CD4-positive, alpha-beta T cell treated with Interleukin-6 at 100 ng/mL for 8 hours (primary cell): ENCODE results near the gene EHD3.

Experiments
- DNase-seq: peaks from one replicate; pipeline ENCODE4 v3.0.0-alpha.2; 2020; ENCODE audit warnings: mixed read lengths, low spot score

EHD3 gene

GRCh38 chr2:31213601-31214443 is 20.1 kb upstream of the EHD3 start:
- no peak for DNase-seq

- DNase-seq, result no peak
These were observed 19.5 kb upstream of the EHD3 start for GRCh38 chr2:31214444-31214915.

DNA sequence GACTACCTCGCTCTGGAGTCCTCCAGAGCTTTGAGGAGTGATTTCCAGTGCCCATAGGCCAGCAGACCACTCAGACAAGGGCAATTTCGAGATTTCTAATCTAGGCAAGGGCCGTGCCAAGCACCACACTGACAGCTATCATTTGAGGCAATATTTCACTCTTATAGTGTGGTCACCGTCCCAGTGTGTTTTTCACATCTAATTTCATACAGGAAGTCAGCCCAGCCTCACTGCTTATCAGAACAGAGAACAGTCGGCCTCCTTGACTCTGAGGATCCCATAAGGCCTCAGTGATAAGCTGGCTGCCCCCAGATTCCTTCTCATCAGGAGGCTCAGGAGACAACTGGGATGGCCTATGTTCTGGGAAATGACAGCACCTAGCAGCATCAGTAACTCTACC is 17.2 kb upstream of the EHD3 start:
- DNase-seq, result no peak

- no peak for DNase-seq
These were observed 16.3 kb upstream of the EHD3 start, which contains the start of gene CAPN14 for GRCh38 chr2:31217465-31218200. TSS of gene CAPN14 (minus strand) at chr2:31217515. CDS start at chr2:31205447, 12,068 bp downstream.

- DNase-seq, result no peak
These were observed 14.6 kb upstream of the EHD3 start for GRCh38 chr2:31219131-31219969.

GRCh38 chr2:31221544-31221943 is 12.4 kb upstream of the EHD3 start:
- DNase-seq, result no peak

DNA sequence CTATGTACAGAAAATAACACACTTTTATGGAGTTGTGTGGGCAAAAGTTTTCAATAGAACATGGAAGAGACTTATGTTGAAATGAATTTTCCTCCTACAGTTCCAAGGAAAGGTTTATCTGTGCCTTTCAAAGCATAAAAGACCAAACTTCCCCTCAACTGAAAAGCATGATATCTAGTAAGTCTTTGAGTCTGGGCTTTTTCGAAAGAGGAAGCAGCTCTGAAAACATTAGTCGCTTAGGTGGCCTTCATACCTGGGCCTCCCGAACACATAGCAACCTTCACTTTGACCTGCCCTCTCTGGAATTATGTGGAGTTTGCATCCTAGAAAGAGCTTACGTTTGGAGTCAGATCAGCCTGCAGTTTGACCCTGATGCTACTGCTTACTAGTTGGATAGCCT is 11.9 kb upstream of the EHD3 start:
- no peak for DNase-seq

- no peak for DNase-seq
These were observed 10.9 kb upstream of the EHD3 start for GRCh38 chr2:31223026-31223425.

GRCh38 chr2:31223749-31224148 is 10.2 kb upstream of the EHD3 start:
- DNase-seq, result no peak

DNA sequence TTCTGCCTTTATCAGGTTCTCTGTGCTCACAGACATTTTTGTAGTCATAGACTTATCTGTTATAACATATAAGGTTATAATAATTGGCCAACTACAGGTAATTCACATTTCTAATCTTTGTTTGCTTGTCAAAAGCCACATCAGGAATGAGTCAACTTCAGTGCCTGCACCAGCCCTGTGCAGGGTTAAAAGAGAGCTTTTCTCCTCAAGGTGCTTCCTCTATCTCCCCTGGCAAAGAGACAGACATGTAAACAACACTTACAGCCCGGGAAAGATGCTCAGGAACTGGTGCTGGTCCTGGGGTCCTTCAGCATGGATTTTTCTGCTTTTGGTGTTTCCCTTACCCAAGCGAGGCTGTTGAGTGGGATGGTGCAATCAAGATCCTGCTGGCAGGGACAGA is 7.7 kb upstream of the EHD3 start:
- DNase-seq, result no peak

GRCh38 chr2:31227110-31227509 is 6.8 kb upstream of the EHD3 start:
- DNase-seq, result no peak

DNA sequence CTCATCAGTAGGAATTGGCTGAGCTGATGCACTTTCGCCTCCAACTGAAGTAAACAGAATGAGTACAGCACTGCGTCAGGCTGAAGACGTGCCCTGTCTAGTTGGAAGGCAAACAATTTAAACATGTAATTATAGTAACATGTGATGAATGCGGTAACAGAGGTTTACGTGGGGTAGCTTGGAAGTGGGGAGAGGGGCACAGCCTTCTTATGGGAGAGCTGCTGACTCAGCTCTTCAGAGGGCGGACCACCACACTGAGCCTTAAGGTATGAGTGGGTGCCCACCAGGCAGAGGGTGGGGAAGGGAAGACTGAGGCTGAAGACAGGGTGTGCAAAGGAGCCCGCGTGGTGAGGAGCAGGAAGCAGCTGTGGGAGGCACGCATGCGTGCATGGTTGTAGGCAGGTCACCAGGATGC is 6.2 kb upstream of the EHD3 start:
- no peak for DNase-seq

DNA sequence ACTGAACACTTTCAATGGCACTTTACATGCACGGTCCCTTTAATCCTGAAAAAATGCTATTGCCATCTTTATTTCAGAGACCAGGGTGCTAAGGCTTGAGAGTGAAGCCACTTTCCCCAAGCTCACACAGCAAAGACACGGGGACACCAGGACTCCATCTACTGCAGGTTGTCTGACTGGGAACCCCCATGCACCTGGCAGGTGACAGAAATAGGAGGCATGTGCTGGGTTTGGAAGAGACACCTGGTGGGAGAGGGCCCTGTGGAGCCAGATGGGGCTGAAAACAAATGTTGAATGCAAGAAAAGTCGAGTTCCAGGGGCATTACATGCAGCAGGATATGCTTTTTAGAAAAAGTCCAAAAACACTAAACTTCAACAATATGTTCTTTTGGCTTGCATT is 5.2 kb upstream of the EHD3 start:
- no peak for DNase-seq

- DNase-seq, result no peak
These were observed 3.2 kb upstream of the EHD3 start for GRCh38 chr2:31230751-31231150.

GRCh38 chr2:31231571-31232302 is 2.2 kb upstream of the EHD3 start:
- no peak for DNase-seq

GRCh38 chr2:31232586-31232985 is 1.4 kb upstream of the EHD3 start:
- DNase-seq, result no peak

DNA sequence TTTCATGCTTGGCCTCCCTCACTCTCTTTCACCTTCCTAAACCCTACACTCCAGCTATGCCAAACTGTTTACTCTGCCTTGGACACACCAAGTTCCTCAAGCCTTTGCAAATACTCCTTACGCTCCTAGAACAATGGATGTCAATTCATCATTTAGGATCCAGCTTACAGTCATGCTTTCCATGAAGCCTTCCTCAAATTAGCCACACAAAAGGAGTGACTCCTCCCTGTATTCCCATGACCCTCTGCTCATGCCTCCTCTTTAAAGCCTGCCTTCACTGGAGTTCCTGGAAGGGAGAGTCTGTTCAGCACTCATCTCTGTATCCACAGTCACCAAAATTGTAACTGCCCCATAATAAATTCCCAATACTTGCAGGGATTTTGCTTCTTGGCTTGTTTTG is 721 bp upstream of the EHD3 start:
- no peak for DNase-seq

- DNase-seq, result no peak
These were observed 941 bp downstream of the EHD3 start for GRCh38 chr2:31234683-31235503.

GRCh38 chr2:31235504-31235902 is 1.6 kb downstream of the EHD3 start:
- no peak for DNase-seq

GRCh38 chr2:31236433-31237205 is 2.7 kb downstream of the EHD3 start:
- DNase-seq, result no peak
